Esophagus mucosa (tissue), 1 donor: ENCODE results near the gene SNX3. TPM values are rescaled to one million over a fixed set of nuclear protein-coding genes. Genes with fewer than 3 reads are reported as not detected.

Experiments
- ATAC-seq: fragments of 200-7000 bp; cut with Tn5 transposase; one replicate; pipeline ENCODE4 v1.9.1; 2020
- total RNA-seq: library from RNA; stranded (reverse); gene quantifications from one replicate; pipeline ENCODE4 v1.2.4, GENCODE V29; 2023
- donor health status: DM: yes; HTN: yes; CAD: no.

Gene SNX3
- total RNA-seq, 1 donor from 2014 or later: 107 TPM

DNA sequence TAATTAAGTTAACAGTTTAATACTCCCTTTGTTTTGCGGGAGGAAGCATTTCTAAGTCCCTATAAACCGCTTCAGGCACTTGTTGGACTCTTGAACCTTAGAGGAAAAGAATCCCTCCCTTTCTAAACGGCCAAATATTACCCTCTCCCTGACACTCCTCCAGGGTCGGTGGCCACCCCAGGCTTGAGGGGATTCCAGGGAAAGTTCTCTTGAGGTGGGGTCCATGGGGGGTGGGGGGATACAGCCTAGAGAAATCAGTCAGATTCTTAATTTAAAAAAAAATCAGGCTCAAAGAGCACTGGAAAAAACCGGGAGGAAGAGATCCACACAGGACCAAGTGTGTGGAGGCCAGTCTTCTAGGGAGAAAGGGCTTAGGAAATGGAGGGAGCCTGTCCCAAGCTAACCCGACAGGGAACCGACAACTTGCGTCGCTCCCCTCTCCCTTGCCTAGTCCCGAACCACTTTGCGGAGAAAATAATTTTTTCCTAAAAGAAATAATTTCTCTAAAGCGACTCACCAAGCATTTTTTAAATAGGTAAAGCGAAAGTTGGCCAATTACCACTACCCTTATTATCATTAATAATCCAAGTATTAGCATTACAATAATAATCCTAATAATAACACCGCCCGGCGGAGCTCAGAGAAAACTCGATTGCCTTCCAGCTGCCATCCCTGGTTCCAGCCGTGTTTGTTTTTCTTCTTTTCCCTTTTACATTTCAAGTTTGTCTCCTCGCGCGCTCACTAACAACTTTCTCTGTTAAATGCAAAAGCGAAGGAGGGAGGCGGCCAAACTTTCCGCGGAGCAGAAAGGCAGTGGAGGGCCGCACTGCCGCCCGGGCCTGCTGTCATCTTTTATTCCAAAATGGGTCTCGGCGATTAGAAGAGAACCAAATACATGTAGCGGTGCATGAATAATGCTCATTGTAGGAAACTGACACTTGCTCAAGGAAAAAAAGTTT, 90.2 kb downstream of the SNX3 start:
- no peak for ATAC-seq

DNA sequence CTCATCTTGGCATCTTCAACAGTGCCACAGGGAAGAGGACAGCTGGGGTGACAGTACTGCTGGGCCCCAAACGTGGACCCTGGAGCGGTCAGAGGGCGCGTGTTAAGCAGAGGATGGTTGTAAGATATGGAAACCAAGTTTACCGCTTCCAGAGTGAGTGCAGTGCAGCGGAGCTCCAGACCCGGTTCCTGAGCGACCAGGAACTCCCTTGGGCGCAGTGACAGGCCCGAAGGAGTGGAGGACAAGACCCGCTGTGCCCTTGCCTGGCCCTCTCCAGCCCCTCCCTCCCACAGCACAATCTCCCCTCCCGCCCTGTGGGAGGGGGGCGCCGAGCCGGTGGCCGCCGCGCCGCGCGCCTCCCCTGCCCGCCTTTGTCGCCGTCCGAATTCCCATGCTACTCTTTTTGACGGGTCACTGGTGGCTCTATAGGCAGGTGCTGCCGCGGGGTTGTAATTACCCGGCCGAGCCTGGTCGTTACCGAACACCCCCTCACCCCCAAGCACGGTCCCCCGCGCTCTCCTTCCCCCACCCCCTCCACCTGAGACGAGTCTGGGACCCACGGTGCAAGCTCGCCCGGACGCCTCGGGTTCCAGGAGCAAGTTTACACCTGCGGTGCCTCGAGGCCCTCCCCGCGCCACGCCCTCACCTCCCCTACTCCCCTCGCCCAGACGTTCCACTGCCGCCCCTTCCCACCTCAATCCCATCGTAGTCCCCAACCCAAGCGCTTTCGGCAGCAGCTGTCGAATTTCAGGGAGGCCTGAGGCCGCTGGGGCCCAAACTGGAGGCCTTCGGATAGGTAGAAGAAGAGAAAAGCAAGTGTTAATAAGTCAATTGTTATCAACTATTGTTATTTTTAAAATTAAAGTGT, 91.1 kb downstream of the SNX3 start:
- ATAC-seq: no peak

DNA sequence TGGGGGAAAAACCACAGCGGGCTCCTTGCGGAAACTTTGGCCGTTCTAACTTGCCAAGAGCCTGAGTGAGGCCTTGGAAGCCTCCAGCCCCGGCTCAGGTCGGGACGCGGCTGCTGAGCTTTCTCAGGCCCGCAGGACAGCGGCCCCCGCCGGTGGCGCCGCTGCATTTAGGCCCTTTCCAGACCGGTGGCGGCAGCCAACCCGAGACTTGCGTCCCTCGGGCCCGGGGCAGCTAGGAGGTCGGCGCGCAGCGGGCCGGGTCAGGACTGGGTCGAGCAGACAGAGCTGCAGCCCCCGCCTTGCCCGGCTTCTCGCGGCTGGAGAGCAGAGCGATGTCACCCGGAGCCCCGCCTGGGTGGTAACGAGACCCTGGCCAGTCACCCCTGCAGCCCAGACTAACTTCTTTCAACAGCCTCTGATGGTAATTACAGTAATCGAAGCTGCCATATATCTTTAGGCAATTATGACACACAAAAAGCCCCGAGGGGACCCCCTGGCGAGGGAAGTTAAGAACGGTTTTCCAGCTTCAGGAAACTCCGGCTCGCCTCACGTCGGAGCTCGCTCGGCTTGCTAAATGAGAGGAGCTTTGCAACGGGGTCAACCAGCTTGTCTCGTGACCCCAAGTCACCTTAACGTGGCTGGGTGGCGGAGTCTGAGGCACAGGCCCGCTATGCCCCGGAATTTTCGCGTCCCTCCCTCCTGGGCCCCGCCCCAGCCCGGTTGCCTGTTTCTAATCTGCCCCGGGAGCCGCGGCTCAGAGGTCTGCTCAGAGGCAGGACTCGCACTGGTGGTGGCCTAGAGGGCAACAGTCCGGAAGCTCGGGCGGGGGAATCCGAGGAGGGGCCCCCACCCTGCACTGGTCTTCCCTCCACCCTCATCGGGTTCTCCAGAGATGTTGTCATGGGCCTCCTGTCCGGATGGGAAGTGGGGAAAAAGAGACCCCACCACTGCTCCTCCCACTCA, 92.1 kb downstream of the SNX3 start:
- peak; percentile 35 for ATAC-seq

DNA sequence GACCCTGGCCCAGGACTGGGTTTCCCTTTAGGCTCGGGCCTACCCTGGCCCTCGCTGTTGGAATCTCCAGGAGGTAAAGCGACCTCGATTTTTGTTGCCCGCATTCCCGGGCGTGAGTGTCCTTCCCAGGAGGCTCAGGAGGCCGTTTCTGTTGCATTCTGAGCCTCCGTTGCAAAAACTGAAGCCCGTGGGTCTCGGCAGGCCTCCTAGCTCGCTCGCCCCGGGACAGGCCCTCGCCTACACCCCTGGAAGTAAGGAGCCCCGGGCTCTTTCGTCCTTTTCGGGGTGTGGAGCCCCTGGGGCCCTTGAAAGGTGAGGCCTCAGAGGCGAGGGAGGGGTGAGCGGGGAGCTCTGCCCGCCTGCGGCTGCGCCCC, 92.8 kb downstream of the SNX3 start:
- no peak for ATAC-seq

DNA sequence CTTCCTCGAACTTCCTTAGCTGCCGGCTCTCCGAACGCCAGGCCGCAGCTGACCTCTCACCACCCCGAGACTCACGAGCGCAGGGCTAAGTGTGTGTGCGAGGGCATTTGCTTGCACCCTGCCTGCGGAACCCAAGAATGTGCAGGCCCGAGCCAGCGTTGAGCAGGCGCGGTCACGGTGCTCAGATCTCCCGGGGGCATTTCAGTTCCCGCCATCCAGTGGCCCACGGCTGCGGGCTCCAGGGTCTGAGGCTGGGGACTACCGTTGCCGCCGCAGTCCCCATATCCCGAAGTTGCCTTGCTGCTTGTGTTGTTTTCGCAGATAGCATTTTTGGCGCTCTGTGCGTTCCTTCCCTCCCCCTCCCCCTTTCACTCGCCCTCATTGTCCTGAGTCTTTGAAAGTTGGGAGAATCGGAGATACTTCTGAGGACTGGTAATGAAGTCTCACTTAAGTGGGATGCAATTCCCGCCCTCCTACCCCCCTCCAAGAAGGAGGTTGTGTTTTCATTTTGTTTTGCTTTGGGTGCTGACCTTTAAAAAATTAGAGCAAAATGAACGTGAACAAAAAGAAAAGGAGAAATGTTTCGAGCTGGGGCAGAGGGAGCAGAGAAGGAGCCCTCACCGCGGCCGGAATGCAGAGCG, 93.3 kb downstream of the SNX3 start:
- no peak for ATAC-seq

DNA sequence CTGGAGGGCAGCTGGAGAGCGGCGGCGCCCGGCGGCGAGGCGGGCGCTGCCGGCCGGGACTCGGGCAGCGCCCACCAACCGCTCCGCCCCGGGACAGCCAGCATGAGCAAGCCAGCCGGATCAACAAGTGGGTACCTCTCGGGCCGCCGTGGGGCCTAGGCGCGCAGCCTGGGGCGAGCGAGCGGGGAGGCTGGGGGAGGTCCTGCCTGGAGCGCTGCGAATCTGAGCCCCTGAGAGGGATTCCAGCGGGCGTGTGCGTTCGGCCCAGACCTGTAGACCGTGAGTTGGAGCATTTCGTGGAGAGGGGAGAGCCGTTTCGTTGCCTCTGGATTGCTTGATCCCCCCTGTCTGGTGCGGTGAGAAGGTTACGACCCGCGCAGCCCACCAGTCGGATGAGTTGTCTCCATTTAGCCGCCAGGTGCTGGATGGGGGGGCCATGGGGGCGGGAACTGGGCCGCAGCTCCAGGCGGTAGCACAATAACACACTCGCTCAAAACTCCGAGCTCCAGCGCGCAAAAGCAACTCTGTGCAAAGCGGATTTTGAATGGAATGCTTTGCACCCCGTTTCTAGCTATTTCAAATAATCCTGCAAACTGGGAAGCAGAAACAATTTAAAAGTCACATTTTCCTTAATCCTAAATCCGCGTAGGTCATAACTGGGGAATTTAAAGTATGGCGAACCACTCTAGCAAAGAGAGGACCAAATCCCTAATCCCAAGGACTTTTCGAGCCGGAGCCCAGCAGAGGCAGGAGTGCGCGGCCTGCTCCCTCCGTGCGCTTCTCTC, 94.0 kb downstream of the SNX3 start:
- ATAC-seq: no peak

DNA sequence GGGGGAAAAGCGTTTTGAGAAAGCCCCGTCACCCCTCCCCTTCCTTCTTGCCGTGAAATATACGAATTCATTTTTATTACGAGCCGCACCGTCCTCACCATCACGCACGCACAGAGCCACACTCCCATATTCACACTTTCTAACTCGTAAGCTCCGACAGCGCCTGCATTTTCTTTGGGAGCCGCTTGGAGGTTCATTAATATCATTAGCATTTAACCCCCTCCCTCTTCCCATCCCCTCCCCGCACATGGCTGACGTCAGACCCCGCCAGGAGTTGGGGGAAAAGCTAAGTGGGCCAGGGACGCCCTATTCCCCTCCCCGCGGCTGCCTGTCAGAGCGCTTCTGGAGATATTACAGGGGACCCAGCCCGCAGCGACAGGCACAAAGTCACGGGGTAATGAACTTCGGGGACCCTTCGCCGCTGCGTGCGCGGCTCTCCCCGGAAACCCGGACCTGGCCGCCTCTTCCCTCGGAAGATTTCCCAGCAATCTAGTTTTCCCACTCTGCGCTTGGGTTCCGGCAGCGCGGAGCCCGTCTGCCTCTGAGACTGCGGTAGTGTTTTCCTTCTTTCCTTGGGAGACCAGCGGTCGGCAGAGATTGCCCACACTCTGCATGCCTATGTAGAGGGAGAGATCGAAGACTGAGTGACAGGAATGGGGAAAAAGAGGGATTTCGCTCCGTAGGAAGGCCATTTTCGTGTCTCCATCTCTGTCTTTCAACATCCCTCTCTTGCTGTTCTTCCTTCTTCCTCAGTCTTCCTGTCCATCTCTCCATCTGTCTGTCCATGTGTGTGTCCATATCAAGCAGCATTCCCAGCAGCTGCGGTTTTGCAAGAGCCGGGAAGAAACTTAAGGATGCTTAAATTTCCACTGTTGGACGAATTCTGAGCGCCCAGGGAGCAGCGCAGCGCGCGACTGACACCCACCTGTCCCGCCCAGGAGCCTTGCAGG, 94.9 kb downstream of the SNX3 start, which contains the start of gene NR2E1:
Gene NR2E1 (plus strand): TSS at position 309 of the 950 bp plus-strand sequence. CDS start 744 bp downstream, outside the sequence.
- peak; percentile 7 for ATAC-seq

DNA sequence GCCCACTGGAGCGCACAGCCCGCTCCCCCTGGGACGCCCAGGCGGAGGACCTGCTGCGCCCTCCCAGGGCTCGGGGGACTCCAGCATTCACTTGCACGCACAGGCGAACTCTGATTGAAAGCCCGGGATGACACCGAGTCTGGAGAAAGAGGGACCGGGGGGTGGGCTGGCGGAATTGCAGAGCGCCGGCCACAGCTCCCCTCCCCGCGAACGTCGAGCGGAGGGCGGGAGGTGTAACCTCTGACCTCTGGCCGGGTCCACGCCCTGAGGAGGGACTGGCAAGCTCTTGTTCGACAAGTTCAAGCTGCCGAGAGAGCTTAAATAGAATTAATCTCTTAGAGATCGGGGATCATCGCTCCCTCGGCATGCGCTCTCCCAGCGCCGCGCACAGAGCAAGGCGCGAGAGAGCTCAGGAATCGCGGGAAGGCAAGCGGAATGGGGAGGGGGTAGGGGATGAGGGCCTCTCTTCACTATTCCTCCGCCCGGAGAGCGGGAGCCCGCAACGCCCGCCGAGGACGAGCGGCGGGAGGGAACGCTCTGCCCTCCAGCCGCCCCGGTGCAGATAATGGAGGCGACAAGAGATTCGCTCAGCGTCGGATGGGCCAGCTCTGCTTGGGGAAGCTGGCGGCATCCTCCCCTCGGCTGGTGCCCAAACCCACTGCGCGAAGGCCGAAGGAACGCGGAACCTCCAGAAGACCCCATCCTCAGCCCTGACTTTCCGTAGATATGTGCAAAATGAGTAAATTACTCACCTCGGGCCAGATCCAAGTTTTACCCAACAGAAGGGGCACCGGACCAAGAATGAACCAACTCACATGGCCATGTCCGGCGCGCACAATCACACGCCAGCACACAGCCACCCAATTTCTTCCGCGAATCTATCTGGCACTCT, 95.8 kb downstream of the SNX3 start:
- no peak for ATAC-seq

DNA sequence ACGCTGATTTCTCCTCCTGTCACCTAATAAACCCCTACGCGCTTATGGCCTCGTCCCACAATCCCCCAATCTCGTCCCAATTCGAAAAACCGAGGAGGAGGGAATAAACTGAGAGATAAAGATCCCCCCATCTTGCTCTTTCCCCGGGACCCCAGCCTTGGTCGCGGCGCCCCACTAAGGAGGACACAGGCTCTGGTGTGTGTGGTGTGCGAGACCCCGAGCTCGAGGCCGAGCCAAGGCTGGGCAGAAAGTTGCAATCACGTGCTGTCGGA, 96.4 kb downstream of the SNX3 start:
- ATAC-seq: no peak

DNA sequence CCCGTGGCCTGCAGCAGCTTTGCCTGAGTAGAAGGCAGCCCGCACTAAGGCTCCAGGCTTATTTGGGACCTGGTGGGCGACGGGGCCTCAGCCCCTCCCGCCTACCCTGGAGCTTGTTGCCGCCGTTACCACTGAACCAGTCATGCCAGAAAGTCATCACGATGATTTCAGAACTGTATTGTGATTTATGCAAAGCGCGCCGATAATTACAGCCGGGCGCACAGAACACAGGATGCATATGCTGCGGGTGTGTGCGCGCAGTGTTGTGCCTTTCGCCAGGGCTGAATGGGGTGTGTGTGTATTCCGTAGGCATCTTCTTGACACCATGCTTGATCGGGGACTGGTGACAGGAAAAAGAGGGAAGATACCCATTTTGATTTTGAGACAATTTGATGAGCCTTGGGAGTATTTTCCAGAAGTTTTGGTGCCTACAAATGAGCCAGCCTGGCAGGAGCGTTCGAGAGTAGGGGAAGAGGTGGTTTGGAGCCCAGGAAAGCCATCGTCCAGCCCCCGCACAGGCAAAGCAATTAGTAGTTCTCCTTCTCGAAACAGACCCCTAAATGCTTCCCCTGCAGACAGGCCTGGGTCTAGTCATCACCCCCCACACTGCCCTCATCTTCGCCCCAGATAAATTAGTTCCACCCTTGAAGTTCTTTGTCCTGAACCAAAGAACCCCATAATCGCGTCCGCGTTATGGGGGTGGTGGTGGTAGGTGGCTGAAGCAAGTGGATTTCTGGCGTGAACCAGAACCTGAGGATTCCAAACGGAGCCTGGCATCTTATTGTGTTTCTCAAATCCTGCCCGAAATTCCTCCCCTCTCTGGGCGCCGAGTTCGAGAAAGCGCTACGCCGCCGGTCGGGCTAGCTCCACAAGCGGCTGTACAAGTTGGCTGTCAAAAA, 96.9 kb downstream of the SNX3 start:
- peak; percentile 37 for ATAC-seq

DNA sequence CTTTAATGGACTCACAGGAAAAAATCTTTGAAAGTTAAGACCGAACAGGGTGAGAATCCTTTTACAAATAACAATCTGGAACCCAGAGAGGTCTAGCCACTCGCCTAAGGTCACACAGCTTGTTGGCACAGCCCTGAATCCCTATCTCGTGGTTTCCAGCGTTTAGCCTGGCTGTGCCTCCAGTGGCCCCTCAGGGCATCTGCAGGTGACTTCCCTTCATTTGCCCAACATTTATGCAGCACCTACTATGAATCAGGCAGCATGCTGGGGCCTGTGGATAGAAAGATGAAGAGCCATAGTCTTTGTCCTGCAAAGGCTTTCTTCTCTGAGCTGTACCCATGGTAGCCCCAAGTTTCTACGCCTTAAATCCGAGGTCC, 97.6 kb downstream of the SNX3 start:
- peak; percentile 70 for ATAC-seq

DNA sequence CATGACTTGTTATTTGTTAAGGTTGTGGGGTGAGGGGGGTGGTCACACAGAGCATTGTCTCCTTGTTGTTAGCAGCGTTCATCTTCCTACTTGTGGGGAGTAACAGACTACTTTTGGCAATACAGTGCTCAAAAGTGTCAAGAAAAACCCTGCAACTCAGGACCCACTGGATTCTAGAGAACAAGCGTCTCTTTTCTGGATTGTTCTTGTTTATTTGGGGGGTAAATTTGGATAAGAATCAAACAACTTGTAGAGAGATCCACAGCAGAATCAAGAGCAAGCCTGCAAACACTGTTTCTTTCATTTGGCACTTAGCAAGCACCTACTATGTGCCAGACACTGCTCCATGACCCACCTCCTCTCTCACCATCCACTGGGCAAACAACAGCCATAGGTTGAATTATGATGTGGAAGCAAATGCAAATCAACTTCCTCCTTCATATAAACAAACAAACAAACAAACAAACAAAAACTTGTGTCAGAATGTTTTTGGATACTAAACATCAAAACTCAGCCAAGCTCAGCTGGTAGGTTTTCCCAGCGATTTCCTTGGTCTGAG, 99.0 kb downstream of the SNX3 start:
- no peak for ATAC-seq

Other genes with a start within 250 kb of the SNX3 start
- 12.8 TPM for gene OSTM1, start 186.3 kb downstream of the SNX3 start, total RNA-seq
- 0.08 TPM for gene NR2E1, start 95.0 kb downstream of the SNX3 start, total RNA-seq
- gene AFG1L, start 34.0 kb upstream of the SNX3 start, total RNA-seq: 7.6 TPM